H1 (cell line): ENCODE data around the gene MSH4.

Source experiments
- CBX8 ChIP-seq: fragments of 300-800, 300-1000 bp; sonication (generic); IDR thresholded peaks from 2 replicates; pipeline ENCODE4 v1.7.1; 2016; ENCODE audit warnings: low read depth, low read length, borderline replicate concordance
- CTCF ChIP-seq, 3 experiments: IDR thresholded peaks; 1 replicate in 2 of 3; 2 replicates in 1 of 3; pipeline versions ENCODE4 v1.5.1 to v1.6.1; 2011; ENCODE audit warnings: low read length in 3 of 3, mild to moderate bottlenecking in 3 of 3, inconsistent platforms in 2 of 3, low read depth in 1 of 3, moderate library complexity in 1 of 3; ENCODE audit not compliant: insufficient read depth in 1 of 3; ENCODE audit errors: control extremely low read depth in 1 of 3
- EP300 ChIP-seq, 2 experiments: IDR thresholded peaks; 1 replicate in 1 of 2; 2 replicates in 1 of 2; pipeline ENCODE4 v1.6.1; 2011 to 2012; ENCODE audit warnings: low read depth in 2 of 2, low read length in 2 of 2, mild to moderate bottlenecking in 2 of 2, borderline replicate concordance in 1 of 2, inconsistent platforms in 1 of 2, moderate library complexity in 1 of 2
- EZH2 ChIP-seq: fragments of 200-600 bp; sonication (generic); IDR thresholded peaks from 2 replicates; pipeline ENCODE4 v1.7.1; 2012; ENCODE audit warnings: low read depth, mild to moderate bottlenecking, moderate library complexity, low read length, inconsistent platforms; ENCODE audit not compliant: severe bottlenecking
- KDM5A ChIP-seq: fragments of 200-600 bp; IDR thresholded peaks from 2 replicates; pipeline ENCODE4 v1.7.1; 2012; ENCODE audit warnings: mild to moderate bottlenecking, low read length, inconsistent platforms, mixed read lengths
- MAX ChIP-seq: IDR thresholded peaks from 2 replicates; pipeline ENCODE4 v1.6.1; 2012; ENCODE audit warnings: inconsistent platforms
- POLR2A ChIP-seq, 2 experiments: IDR thresholded peaks; 1 replicate in 1 of 2; 2 replicates in 1 of 2; pipeline ENCODE4 v1.6.1; 2011; ENCODE audit warnings: low read depth in 2 of 2, low read length in 2 of 2, mild to moderate bottlenecking in 2 of 2; ENCODE audit errors: control extremely low read depth in 1 of 2
- POU5F1 ChIP-seq: IDR thresholded peaks from 2 replicates; pipeline ENCODE4 v1.6.1; 2011; ENCODE audit warnings: low read depth, mild to moderate bottlenecking, low read length, moderate library complexity
- TAF1 ChIP-seq: IDR thresholded peaks from 2 replicates; pipeline ENCODE4 v1.6.1; 2011; ENCODE audit warnings: mild to moderate bottlenecking, low read depth, low read length
- USF2 ChIP-seq: IDR thresholded peaks from 2 replicates; pipeline ENCODE4 v1.6.1; 2011; ENCODE audit warnings: low read length, improper control_type of control experiment

GRCh38 chr1:75937034-75937433 lies 140.4 kb downstream of the MSH4 start:
- TF ChIP-seq KDM5A (no peak), EZH2 (no peak), TAF1 (no peak), POLR2A (IDR thresholded peaks at IDR 0.05; ENCODE audit: control extremely low read depth in 1 of 2, low read depth in 2 of 2, low read length in 2 of 2) (no peak), EP300 (IDR thresholded peaks at IDR 0.05; ENCODE audit: borderline replicate concordance in 1 of 2, low read depth in 2 of 2, low read length in 2 of 2) (no peak), CTCF (IDR thresholded peaks at IDR 0.05; ENCODE audit: control extremely low read depth in 1 of 3, insufficient read depth in 1 of 3, low read depth in 1 of 3, low read length in 3 of 3) (no peak), USF2 (no peak), POU5F1 (no peak), MAX (no peak), CBX8 (no peak)
